NCI-H446 (cell line): ENCODE data around the gene FOXI3.

Source experiments
- DNase-seq, 2 experiments: peaks; one replicate each; lab custom pipeline; 2025; lab: John Stamatoyannopoulos, UW

Gene FOXI3

DNA sequence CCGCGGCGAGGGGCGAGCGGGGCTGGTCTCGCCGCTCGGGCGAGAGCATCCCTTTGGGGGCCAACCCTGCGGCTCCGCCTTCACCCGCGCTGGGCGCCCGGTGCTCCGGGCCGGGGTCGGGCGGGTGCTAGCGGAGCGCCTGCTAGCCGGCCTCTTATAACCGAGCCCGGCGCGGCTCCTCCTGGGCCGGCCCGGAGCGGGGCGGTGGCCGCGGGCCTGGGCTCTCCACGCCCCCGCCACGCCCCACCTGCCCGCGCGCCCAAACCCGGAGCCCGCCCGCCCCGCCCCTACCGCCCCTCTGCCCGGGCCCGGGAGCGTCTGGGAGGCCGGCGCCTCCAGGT is at the start of gene FOXI3:
Gene FOXI3, minus strand, starts transcription at position 129 of the 341 bp plus-strand sequence. CDS start 158 bp downstream, outside the sequence.
- no peak for DNase-seq

DNA sequence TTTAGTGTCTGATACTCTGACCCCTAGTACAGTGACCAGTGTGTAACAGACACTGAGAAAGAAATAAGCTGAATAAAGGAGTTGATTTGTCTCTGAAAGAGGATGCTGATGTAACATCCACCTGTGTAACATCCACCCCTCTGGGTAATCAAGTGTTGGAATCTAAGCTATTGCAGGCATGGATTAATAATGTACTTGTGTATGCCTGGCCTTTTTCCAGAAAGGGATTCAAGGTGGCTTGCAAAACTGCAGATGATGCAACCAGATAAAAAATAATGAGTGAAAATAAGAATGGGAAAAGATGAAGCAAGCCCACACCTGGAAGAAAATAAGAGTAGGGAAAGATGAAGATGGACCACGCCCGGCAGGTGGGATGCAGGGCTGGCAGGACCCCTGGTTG is 48.2 kb upstream of the FOXI3 start:
- no peak for DNase-seq

DNA sequence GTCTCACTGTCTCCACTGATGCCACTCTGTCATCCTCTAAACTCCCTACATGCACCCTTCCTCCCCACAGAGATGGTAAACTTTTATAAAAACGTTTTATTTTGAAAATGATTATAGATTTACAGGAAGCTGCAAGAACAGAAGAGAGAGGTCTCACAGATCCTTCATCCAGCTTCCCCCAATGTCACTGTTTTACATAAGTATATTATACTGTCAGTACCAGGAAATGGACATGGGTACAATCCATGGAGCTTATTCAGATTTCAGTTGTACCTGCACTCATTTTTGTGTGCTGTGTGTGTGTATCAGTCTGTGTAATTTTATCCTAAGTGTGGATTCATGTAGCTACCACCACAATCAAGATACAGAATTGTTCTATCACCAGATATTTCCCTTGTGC is 46.7 kb upstream of the FOXI3 start:
- no peak for DNase-seq

DNA sequence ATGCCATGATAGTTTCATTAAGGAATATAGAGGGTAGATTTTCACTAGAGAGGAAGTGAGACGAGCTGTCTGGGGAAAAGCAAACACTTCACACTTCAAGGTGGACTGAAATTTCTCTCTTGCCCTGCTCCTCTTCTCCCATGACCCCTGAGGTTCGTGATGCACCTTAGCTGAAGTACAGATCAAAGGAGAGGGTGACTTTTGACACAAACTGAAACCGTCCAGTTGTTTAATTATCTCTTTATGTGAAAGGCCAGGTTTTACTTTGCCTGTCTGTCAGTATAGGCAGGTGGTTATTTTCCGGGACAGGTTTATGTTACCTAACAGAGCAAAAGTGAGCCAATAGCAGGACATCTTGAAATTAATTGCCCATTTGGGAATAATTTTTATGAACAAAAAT is 41.0 kb upstream of the FOXI3 start:
- DNase-seq = no peak

DNA sequence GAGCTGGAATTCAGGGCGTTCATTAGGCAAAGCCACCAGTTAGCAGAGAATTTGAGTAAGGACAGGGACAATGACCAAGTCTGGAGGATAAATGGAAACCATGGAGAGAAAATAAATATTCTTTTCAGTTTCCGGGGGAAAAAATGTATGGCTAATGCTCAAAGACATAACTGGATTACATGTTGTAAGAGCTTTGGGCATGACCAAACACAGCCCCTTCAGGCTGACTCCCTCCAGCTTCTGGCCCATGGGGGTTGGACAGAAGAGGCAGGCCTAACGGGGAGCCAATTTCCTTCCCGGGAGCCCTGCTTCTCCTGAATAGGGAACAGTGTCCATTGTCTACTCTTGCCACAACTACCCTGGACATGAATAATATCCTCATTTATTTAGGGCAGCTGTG is 39.5 kb upstream of the FOXI3 start:
- DNase-seq = no peak

DNA sequence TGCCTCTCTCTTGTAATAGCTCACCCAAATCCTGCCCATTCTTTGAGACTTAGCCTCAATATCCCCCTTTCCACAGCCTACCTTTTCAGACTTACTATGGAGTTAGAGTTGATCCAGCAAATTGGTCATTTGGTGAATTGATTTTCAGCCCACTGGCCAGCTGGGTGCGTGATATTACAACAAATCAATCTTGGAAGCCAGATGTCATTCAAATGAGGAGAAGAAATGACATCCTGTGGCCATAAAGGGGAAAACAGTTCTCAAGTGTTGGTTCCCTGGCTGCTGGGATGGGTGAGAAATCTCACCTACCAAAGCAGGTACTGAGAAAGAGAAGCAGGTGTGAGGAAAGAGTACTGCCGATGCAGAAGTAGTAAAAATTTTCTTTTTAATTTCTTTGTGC is 36.7 kb upstream of the FOXI3 start:
- no peak for DNase-seq

DNA sequence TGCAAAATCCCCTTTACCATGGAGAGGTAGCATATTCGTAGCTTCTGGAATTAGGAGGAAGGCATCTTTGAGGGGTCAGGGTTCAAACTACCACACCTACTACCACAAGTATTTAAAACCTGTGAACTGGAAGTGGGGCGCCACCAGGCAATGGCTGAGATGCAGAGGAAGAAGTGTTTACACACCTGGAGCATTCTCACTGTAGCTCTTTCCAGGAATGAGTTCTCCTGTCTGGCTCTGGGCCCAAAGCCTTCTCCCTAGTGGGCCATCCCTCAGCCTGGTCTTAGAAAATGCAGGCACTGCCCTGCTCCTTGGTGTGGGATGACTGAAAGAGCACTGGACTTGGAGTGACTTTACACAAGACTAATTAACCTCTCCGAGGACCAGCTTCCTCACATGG is 30.7 kb upstream of the FOXI3 start:
- DNase-seq = no peak

DNA sequence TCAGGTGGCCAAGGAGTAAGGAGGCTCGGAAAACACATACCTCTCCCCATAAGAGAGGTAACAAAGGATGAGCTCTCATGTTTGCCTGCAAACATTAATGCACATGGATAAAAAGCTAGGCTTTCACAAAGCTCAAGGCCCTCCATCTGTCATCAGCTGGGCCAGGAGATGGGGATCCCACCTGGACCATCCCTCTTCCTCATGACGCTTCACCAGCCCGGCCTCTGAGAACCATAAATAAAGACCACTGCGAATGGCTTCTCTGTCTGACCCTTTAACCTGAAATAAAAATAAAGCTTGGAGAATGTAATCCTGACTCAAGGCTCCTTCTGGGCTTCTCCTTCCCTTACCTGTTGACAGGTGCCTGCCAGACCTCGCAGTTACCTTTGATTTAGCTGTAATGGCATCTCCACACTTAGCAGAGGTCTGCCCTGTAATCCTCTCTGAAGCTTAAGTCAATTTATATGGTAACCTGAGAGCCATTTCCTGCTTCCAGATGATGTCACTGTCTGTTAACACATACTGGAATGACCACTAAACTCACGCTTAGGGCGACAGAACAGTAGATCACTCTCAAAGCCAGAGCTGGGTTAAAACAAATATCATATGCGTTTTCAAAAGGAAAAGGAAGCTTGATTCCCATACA is 29.3 kb upstream of the FOXI3 start:
- no peak for DNase-seq

DNA sequence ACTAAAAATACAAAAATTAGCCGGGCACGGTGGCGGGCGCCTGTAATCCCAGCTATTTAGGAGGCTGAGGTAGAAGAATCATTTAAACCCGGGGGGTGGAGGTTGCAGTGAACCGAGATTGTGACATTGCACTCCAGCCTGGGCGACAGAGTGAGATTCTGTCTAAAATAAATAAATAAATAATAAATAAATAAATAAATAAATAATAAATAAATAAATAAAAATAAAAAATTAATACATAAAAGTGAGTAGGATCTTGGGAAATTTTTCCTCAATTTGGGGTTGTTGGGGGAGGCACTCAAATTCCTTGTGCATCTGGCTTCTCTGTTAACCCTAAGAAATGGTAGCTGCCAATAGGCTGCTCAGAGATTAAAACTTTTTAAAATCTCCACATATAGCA is 20.3 kb upstream of the FOXI3 start:
- no peak for DNase-seq

DNA sequence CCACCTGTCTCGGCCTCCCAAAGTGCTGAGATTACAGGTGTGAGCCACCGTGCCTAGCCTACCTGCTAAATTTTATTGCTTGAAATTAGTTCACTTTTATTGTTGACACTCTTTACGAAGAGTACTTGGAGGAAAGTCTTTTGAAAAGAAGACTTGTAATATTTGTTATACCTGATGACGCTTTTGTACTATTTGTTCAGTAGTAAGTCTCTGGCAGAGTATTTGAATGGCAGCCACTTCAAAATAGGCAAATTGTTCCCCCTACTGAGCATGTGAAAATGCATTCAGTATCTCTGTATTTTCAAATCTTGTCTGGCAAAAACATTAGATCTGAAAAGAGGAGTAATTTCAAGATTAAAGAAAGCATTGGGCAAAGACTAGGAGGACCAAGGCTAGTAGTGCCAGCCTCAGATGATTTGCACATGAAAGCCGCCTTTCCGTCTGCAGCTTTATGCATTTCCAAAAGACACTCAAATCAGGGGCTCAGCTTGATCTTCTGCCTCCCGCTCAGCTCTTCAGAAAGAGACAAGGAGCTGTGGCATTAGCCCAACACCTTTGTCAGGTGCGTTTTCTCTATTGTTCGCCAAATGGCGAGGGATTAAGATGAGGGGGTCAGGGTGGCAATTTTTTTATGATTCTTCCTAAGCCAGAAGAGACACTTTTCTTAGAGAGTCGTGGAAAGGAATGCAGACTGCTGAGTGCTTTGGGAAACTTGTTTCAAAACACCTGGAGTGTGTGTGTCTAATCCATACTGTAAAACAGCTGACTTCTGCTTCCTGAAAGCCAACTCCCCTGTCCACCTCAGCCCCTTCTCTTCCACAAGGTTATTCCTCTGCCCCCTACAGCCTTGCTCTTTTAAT is 18.8 kb upstream of the FOXI3 start:
- DNase-seq = no peak

DNA sequence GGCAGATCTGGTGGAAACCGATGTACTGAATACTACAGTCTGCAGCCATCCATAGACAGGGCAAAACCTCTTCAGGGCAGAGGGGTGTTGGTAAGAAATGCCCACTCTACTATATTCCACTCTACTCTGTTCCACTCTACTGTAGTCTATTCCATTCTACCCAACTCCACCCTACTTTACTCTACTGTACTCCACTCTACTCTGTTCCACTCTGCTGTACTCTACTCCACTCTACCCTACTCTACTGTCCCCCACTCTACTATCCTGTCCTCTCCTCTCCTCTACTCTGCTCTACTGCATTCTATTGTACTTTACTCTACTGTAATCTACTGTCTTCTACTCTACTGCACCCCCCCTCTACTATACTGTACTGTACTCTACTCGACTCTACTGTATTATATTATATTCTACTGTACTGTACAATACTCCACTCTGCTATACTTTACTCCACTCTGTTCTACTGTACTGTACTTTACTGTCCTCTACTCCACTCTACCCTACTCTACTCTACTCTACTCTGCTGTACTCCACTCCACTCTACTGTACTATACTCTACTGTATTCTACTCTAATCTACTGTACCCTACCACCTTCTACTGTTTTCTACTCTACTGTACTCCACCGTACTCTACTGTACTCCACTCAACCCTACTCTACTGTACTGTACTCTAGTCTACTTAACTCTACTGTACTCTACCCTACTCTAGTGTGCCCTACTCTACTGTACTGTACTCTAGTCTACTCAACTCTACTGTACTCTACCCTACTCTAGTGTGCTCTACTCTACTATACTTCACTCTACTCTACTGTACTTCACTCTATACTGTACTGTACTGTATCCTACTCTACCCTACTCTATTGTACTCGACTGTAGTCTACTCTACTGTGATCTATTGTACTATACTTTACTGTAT is 17.0 kb upstream of the FOXI3 start:
- DNase-seq = no peak

DNA sequence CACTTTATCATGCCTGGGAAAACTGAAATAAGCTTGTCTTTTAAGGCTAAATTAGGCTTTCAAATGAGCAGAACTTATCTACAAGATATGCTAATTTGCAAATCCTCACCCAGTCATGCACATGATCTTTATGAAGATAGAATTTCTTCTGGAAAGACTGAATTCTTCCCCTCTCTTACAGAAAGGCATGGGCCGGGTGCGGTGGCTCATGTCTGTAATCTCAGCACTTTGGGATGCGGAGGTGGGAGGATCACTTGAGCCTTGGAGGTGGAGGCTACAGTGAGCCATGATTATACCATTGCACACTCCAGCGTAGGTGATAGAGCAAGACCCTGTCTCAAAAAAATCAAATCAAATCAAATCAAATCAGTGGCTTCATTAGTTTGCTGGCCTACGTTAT is 11.7 kb upstream of the FOXI3 start:
- no peak for DNase-seq

DNA sequence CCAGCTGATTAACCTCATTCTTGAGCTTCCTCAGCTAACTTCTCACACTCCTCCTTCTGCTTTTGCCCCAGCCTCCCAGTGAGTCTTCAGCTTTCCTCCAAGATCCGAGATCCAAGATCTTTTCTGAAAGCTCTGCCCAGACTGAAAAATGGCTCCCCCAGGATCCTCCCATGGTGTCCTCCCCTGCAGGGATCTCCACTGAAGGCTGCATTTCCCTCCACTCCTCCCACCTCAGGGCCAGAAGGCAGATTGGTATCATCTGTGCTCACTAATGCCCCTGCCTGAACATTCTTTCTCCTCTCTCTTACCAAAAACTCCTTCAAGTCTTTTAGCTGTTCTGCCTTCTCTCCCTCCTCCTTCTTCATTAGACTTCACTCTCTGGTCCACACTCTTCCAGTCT is 6.1 kb upstream of the FOXI3 start:
- DNase-seq = no peak

DNA sequence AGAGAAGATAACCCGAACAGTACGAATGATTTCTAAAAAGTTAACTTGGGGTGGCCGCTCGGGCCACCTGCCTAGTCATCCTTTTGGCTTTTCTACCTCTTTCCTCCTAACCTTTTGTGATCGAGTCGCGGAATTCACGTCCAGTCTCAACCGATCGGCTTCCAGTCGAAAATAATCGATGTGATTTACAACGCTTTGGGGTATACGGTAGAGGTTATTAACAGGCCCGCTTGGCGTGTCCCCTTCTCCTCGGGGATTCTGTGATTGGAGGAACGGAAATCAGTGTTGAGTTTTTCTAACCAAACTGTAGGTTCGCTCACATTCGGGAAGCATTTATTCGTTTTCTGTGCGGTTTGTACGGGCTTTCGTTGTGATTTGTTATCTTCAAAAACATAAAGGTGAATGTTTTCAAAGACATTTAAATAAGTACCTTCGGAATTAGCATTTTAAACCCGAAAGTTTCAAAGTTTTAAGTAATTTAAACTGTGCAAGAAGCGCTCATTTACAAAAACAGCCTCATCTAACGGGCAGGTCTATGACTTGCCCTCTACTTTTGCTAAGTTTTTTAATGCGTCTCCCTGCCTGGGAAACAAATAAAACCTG is 588 bp upstream of the FOXI3 start:
- no peak for DNase-seq

DNA sequence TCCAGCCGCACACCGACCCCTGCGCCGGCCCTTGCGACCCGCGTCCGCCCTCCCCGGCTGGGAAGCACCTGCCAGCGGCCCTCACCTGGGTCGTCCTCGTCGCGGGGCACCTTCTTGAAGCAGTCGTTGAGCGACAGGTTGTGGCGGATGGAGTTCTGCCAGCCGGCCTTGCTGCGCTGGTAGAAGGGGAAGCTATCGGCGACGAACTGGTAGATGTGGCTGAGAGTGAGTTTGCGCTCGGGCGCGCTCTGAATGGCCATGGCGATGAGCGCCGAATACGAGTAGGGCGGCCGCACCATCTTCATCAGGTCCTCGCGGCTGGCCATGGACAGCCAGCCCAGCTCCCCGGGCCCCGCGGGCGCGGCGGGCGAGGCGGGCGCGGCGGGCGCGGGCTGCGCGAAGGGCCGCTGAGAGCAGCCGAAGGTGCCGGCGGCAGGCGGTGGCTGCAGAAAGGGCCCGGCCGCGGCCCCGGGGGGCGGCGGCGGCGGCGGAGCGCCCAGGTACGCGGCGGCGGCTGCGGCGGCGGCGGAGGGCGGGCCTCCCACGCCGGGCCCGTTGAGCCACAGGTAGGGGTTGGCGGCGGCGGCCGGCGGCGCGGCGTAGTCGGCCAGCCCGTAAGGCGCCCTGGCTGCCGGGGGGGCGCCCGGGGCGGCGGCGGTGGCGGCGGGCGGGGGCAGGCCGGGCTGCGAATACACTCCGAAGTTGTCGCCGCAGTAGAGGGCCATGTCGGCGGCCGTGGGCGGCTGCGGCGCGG is 505 bp downstream of the FOXI3 start:
- DNase-seq = no peak

DNA sequence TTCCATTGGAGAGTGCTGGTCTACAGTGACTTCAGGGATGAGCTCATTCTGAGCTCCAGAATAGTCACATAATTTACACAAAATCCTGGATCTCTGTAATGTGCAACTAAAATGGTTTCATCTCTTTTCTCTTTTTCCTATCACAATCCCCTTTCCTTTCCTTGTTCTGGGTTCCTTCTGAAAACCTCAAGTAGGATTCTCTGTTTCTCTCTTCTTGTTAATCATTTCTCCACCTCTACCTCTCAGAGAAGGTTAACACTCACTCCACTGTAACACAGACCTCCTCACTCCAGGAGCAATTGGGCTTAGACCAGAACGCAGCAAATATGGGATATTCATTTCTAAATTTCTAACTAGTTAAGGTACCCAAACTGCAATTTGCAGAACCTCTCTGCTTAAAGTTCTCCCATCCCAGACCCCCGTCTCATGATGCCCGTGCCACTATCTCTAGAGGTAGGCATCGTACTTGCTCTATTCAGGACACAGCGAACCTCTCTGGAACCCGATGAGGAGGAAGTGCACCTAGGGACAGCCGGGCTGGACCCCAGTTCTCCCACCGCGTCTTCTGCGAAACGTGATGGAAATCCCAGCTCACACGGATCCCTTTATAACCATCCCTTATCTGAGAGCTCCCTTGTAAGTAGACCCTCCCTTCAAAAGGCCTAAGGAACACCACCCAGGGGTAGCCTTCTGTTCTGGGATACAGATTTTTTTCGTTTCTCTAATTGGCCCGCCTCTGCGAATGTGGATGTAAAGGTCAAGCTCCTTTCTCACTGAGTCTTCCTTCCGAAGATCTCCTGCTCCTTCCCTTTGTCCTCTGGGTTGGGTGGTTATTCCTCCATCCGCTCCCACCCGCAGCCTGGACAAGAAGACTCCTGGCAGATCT is 1.3 kb downstream of the FOXI3 start:
- DNase-seq = no peak

DNA sequence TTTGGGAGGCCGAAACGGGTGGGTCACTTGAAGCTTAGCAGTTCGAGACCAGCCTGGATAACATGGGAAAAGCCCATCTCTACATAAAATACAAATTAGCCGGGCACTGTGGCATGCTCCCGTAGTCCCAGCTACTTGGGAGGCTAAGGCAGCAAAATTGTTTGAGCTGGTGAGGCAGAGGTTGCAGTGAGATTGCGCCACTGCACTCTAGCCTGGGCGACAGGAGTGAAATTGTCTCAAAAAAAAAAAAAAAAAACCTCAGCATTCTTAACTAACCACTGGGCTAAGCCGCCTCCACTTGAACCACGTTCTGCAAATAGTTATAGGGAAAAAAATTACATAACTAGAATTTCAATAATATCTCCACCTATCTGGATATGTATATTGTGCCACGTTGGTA is 2.3 kb downstream of the FOXI3 start:
- DNase-seq = no peak

DNA sequence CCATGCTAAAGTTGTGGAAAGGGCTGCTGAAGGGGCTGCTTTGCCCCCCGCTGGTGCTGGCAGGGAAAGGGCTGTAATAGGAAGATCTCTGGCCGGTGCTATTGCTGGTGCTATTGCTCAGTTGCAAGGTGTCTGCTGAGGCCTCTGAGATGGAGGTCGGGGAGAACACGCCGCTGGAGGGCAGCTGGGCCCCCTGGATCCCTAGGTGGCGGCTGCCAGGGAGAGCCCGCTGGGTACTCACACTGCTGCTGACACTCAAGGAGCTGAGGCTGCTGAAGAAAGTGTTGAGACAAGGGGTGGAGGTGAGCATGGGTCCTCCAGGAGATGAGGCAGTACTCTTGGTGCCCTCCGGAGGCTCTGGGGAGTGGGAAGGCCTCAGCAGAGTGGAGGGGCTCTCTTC is 4.2 kb downstream of the FOXI3 start:
- no peak for DNase-seq

DNA sequence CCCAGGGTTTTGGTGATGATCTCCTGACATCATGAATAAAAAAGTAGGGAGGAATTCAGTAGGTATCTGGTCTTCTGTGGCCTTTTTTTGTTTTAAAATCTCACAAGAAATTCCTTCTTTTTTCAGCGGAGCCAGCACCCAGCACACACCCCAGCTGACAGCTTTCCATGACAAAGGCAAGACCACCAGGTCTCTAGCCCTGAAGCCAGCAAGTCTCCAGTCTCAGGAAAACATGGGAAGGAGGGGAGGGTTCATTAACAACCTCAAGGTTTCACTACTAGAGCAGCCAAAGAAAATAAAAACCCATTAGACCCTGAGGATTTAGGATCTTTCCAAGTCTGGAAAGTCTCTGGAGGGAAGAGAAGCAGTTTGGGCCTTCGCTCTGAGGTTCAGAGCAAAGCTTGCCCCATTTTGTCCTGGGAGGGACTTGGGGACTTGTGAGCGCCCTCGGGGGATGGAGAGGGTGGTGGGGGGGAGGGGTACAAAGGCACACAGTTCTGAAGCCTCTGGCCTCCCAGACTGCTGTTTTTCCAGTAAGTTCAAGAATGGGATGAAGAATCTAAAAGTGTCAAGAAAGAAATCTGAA is 9.0 kb downstream of the FOXI3 start:
- no peak for DNase-seq

DNA sequence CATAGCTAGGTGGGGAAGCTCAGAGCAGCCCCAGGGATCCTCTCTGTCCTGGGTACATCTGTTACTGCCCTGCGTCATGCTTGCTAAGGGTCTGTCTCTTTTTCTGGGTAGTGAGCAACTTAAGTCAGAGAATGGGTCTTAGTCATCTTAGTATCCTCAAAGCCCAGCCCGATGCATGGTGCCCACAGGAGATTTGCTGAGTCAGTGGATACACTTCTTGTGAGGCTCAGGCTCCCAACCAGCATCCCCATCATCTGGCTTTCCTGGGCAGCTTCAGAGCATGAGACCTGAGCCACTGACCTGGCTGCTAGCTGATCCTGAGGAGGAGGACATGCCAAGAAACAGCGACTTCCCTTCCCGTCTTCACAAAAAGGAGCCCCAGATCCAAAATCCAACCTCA is 10.0 kb downstream of the FOXI3 start:
- no peak for DNase-seq
